Bronchial epithelial cell (primary cell): ENCODE measurements around the gene CALM3. TPM values are rescaled to one million over a fixed set of nuclear protein-coding genes. Genes with fewer than 3 reads are reported as not detected.
A peak's percentile ranks its signal among the peaks of the same experiment; 100 is the strongest.

Source experiments
- DNase-seq: peaks from one replicate; pipeline ENCODE4 v3.0.0-alpha.2; 2010; ENCODE audit warnings: low read depth
- FAIRE-seq: peaks from 2 replicates; lab custom pipeline; 2011; peaks lifted over from hg19 to GRCh38; lab: Jason Lieb, UNC
- H3K27me3 ChIP-seq: 2 replicates; pipeline ENCODE4 v1.5.1; 2011; ENCODE audit warnings: low read length; ENCODE audit not compliant: control insufficient read depth, insufficient read depth
- H3K36me3 ChIP-seq: 2 replicates; pipeline ENCODE4 v1.5.1; 2011; ENCODE audit warnings: low read length; ENCODE audit not compliant: control insufficient read depth, insufficient read depth
- H3K4me3 ChIP-seq: 2 replicates; pipeline ENCODE4 v1.5.1; 2011; ENCODE audit warnings: mild to moderate bottlenecking, low read depth, low read length, control low read depth
- total RNA-seq: library from RNA; depleted of rRNA; stranded (reverse); fragments of >200 nt; gene quantifications from 2 replicates; pipeline ENCODE4 v1.2.1, GENCODE V29; 2014
- TF ChIP-seq, protein P1 (sequence below): IDR thresholded peaks from 2 replicates; pipeline ENCODE4 v1.5.1; 2011; ENCODE audit warnings: mild to moderate bottlenecking, moderate library complexity, low read length, control low read depth, inconsistent platforms; ENCODE audit not compliant: insufficient read depth, severe bottlenecking

Gene CALM3
- total RNA-seq, 1 donor from 2014 or later: 79.8 TPM

- no peak for FAIRE-seq
These were observed 9.3 kb upstream of the CALM3 start for GRCh38 chr19:46591870-46592269.

GRCh38 chr19:46596008-46596407 lies 5.1 kb upstream of the CALM3 start:
- DNase-seq: no peak

More at GRCh38 chr19:46591870-46592269, 9.3 kb upstream of the CALM3 start:
- TF ChIP-seq, protein P1, sequence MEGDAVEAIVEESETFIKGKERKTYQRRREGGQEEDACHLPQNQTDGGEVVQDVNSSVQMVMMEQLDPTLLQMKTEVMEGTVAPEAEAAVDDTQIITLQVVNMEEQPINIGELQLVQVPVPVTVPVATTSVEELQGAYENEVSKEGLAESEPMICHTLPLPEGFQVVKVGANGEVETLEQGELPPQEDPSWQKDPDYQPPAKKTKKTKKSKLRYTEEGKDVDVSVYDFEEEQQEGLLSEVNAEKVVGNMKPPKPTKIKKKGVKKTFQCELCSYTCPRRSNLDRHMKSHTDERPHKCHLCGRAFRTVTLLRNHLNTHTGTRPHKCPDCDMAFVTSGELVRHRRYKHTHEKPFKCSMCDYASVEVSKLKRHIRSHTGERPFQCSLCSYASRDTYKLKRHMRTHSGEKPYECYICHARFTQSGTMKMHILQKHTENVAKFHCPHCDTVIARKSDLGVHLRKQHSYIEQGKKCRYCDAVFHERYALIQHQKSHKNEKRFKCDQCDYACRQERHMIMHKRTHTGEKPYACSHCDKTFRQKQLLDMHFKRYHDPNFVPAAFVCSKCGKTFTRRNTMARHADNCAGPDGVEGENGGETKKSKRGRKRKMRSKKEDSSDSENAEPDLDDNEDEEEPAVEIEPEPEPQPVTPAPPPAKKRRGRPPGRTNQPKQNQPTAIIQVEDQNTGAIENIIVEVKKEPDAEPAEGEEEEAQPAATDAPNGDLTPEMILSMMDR: no peak
- H3K4me3 ChIP-seq: no peak overlapping the region
- DNase-seq: no peak
- no peaks in the 10 kb centered on the region for H3K27me3 ChIP-seq
- H3K36me3 ChIP-seq: no peaks in the 10 kb centered on the region

GRCh38 chr19:46598372-46598917 lies 2.7 kb upstream of the CALM3 start:
- no peak for DNase-seq
- Histone ChIP-seq H3K27me3 (no peaks in the 10 kb centered on the region), H3K4me3 (no peak overlapping the region), H3K36me3 (no peaks in the 10 kb centered on the region)
- TF ChIP-seq, protein P1: no peak
- no peak for FAIRE-seq

More at GRCh38 chr19:46596008-46596407, 5.1 kb upstream of the CALM3 start:
- TF ChIP-seq, protein P1: no peak
- no peak for FAIRE-seq
- H3K36me3 ChIP-seq: no peaks in the 10 kb centered on the region
- H3K4me3 ChIP-seq: no peak overlapping the region
- H3K27me3 ChIP-seq: no peaks in the 10 kb centered on the region

DNA sequence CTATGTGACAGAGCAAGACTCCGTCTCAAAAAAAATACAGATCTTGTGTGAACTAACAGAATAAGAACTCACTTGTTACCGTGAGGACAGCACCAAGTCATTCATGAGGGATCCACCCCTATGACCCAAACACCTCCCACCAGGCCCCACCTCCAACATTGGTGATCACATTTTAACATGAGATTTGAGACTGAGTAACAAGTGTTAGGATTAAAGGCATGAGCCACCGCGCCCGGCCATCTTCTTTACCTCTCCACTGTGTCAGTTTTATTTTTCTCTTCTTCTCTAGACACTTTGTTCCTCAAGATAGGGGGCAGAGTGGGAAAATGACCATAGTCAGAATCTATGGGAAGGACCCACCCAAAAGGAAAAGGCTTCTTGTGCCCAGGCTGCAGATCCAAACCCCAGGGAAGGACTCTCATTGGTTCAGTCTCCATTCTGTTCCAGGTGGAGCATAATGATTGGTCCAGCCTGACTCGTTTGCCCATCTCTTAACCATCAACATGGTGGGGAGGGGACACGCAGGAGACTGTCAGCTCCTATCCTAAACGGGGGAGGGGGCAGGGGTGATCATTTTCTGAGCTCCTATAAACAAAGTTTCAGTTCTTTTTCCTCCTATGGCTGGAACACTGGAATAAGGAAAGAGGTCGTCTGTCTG lies 1.3 kb upstream of the CALM3 start:
- FAIRE-seq (no peak), DNase-seq (no peak)
- TF ChIP-seq, protein P1: no peak
- peaks cover under 1% of the 10 kb centered on the region for H3K36me3 ChIP-seq
- H3K4me3 ChIP-seq: peak overlapping the region; percentile 97
- H3K27me3 ChIP-seq: no peaks in the 10 kb centered on the region

DNA sequence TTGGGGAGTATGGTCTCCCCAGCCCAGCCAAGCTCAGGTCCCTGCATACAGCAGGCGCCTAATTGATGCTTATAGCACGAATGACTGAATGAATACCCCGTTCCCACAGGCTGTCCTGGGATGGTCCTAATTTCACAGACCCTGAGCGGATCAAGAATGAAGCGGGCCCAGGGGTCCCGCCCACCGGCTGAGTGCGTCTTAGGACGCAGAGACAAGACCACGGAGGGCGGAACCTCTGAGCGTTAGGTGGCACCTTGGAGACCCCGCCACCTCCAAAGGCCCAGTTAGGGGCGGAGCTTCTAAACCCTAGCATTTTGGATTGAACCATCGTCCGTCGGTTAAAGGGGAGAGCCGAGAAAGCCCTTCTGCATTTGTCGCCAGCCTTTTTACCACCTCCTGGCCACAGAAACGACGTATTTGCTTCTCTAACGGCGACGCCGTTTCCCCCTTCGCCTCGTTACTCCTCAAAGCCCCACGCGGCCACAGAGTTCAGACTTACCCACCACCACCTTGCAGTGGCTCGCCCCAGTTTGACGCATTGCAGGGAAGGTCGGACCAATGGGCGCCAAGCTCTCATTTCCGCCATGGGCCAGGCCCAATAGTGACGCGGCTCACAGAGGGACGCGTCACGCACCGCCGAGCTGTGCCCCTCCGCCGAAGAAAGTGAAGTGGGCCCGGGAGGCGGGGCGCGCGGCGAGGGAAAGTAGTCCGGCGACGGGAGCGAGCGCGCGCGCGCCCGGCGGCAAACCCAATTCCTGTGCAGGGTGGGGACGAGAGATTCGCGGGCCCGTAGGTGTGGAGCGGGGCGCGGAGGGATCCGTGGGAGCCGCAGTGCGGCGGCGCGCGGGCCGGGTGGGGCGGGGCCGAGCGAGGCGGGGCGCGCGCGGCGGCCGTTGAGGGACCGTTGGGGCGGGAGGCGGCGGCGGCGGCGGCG lies 479 bp upstream of the CALM3 start:
- Histone ChIP-seq H3K4me3 (peak overlapping the region; percentile 97), H3K36me3 (peaks cover 3% of the 10 kb centered on the region), H3K27me3 (no peaks in the 10 kb centered on the region)
- FAIRE-seq (no peak), DNase-seq (peak; percentile 81)
- TF ChIP-seq, protein P1: no peak
